Endothelial cell of umbilical vein (primary cell): Measurements from ENCODE around the gene ETV1. TPM values are rescaled to one million over a fixed set of nuclear protein-coding genes. Genes with fewer than 3 reads are reported as not detected.

ENCODE experiments used
- BruUV-seq: library from RNA; stranded (reverse); fragments of 400-500 nt; replicated peaks from 2 replicates; lab custom pipeline; 2021; lab: Mats Ljungman, UMichigan
- CTCF ChIA-PET: fragments of 300-600, 350-600 bp; sonication (Branson Sonifier 250); formaldehyde crosslinking; loops from one replicate; lab custom pipeline; 2021; ENCODE audit warnings: antibody characterized with exemption, inconsistent platforms; lab: Charles Lee
- POLR2A ChIA-PET: fragments of 300-600, 350-600 bp; sonication (Branson Sonifier 250); formaldehyde crosslinking; loops from one replicate; lab custom pipeline; 2021; ENCODE audit warnings: antibody characterized with exemption, inconsistent platforms; lab: Charles Lee
- DNase-seq: peaks from one replicate; pipeline ENCODE4 v3.0.0-alpha.2; 2011; ENCODE audit warnings: low read depth, low spot score
- FAIRE-seq: peaks from 2 replicates; lab custom pipeline; 2011; peaks lifted over from hg19 to GRCh38; lab: Jason Lieb, UNC
- H2AFZ ChIP-seq: 2 replicates; pipeline ENCODE4 v1.6.0; 2012; ENCODE audit warnings: low read depth, low read length, control low read depth, inconsistent platforms
- H3K27ac ChIP-seq: 2 replicates; pipeline ENCODE4 v1.5.1; 2011; ENCODE audit warnings: low read depth, mild to moderate bottlenecking, control low read depth, low read length, moderate library complexity; ENCODE audit not compliant: insufficient read depth
- H3K27me3 ChIP-seq, 2 experiments: 2 replicates each; pipeline versions ENCODE4 v1.6.0 to v1.6.1; 2011; ENCODE audit warnings: low read length in 2 of 2, mixed read lengths in 1 of 2; ENCODE audit not compliant: control insufficient read depth in 2 of 2, insufficient read depth in 2 of 2
- H3K36me3 ChIP-seq, 2 experiments: 2 replicates in 1 of 2; 3 replicates in 1 of 2; pipeline ENCODE4 v1.5.1; 2011; ENCODE audit warnings: low read length in 2 of 2, mild to moderate bottlenecking in 1 of 2, moderate library complexity in 1 of 2; ENCODE audit not compliant: control insufficient read depth in 2 of 2, insufficient read depth in 2 of 2; ENCODE audit errors: extremely low read depth in 1 of 2
- H3K4me1 ChIP-seq: 3 replicates; pipeline ENCODE4 v1.5.1; 2011; ENCODE audit warnings: mild to moderate bottlenecking, low read length; ENCODE audit not compliant: control insufficient read depth, insufficient read depth; ENCODE audit errors: extremely low read depth
- H3K4me2 ChIP-seq: 2 replicates; pipeline ENCODE4 v1.6.1; 2011; ENCODE audit warnings: low read length, control low read depth, mixed read lengths; ENCODE audit not compliant: insufficient read depth
- H3K4me3 ChIP-seq, 3 experiments: fragments of 200-600 bp in 1 of 3; sonication (generic), shearing (Covaris generic) in 1 of 3; replicated peaks in 1 of 3; 2 replicates each; pipeline ENCODE4 v1.5.1; 2011 to 2016; ENCODE audit warnings: control low read depth in 3 of 3, low read length in 3 of 3, mild to moderate bottlenecking in 2 of 3, inconsistent platforms in 1 of 3, low read depth in 1 of 3, moderate library complexity in 1 of 3; ENCODE audit not compliant: insufficient read depth in 1 of 3
- H3K79me2 ChIP-seq: 2 replicates; pipeline ENCODE4 v1.6.0; 2012; ENCODE audit warnings: low read length, inconsistent platforms; ENCODE audit not compliant: control insufficient read depth, insufficient read depth
- H3K9ac ChIP-seq: replicated peaks from 2 replicates; pipeline ENCODE3; 2011; ENCODE audit warnings: low read length, control low read depth; ENCODE audit not compliant: insufficient read depth; ENCODE audit errors: extremely low read depth
- H3K9me1 ChIP-seq: replicated peaks from 3 replicates; pipeline ENCODE4 v1.6.0; 2011; ENCODE audit warnings: mild to moderate bottlenecking, low read length; ENCODE audit not compliant: control insufficient read depth, insufficient read depth; ENCODE audit errors: extremely low read depth
- H3K9me3 ChIP-seq: replicated peaks from 2 replicates; pipeline ENCODE4 v1.5.1; 2012; ENCODE audit warnings: low read length, inconsistent platforms; ENCODE audit not compliant: control insufficient read depth, insufficient read depth
- H4K20me1 ChIP-seq: replicated peaks from 2 replicates; pipeline ENCODE3; 2011; ENCODE audit warnings: mild to moderate bottlenecking, low read length; ENCODE audit not compliant: control insufficient read depth, insufficient read depth; ENCODE audit errors: extremely low read depth
- EZH2 ChIP-seq: IDR thresholded peaks from 2 replicates; pipeline ENCODE4 v1.6.1; 2012; ENCODE audit warnings: borderline replicate concordance, low read depth, mild to moderate bottlenecking, moderate library complexity, low read length, inconsistent platforms; ENCODE audit not compliant: severe bottlenecking
- GATA2 ChIP-seq: IDR thresholded peaks from 2 replicates; pipeline ENCODE4 v1.7.0; 2011; ENCODE audit warnings: low read depth, mild to moderate bottlenecking, moderate library complexity, mixed read lengths, low read length; ENCODE audit not compliant: insufficient read length, insufficient read depth
- JUN ChIP-seq: IDR thresholded peaks from 2 replicates; pipeline ENCODE4 v1.6.1; 2011; ENCODE audit warnings: borderline replicate concordance, low read depth; ENCODE audit not compliant: insufficient read length, insufficient read depth
- POLR2A ChIP-seq: IDR thresholded peaks from 2 replicates; pipeline ENCODE4 v1.6.1; 2012; ENCODE audit warnings: low read depth, mild to moderate bottlenecking, control low read depth, low read length
- POLR2AphosphoS5 ChIP-seq: IDR thresholded peaks from 2 replicates; pipeline ENCODE4 v1.6.1; 2012; ENCODE audit warnings: low read depth, mild to moderate bottlenecking, control low read depth, low read length, moderate library complexity; ENCODE audit not compliant: insufficient read depth
- dilution Hi-C: fragments of 300-500 bp; cut with MboI; formaldehyde crosslinking; loops from one replicate; pipeline ENCODE4 v1.15.0; 2019; ENCODE audit warnings: low sequenced_read_pairs; ENCODE audit not compliant: extremely low pct_ligation_motif_present
- intact Hi-C: fragments of 100-400 bp; cut with micrococcal nuclease; formaldehyde crosslinking; loops from one replicate; pipeline ENCODE4 v1.10.0; 2022
- polyA plus RNA-seq, 4 experiments: library from polyadenylated mRNA; depleted of rRNA in 3 of 4; stranded (reverse) in 3 of 4; unstranded in 1 of 4; fragments of >200 nt; gene quantifications; 2 replicates each; pipeline versions ENCODE4 v1.2.1 to v1.2.3, GENCODE V29; 2011 to 2012; ENCODE audit warnings: missing spikeins in 1 of 4
- total RNA-seq: library from RNA; stranded (reverse); gene quantifications from 2 replicates; pipeline ENCODE4 v1.2.3, GENCODE V29; 2021
- TF ChIP-seq, protein P1 (sequence below), 2 donors: IDR thresholded peaks; 1 replicate in 1 of 2; 2 replicates in 1 of 2; pipeline ENCODE4 v1.5.1; 2011; ENCODE audit warnings: low read length in 2 of 2, mild to moderate bottlenecking in 2 of 2, moderate library complexity in 2 of 2, control low read depth in 1 of 2, inconsistent platforms in 1 of 2, low read depth in 1 of 2; ENCODE audit not compliant: insufficient read depth in 1 of 2; ENCODE audit errors: extremely low read depth in 1 of 2

Gene ETV1
- total and polyA plus RNA-seq, 2 donors (not counting 3 experiments of a cell fraction or from before 2014, with no cell fraction given): 8.4 to 16.6 TPM

GRCh38 chr7:13986208-13986607 is 3.3 kb downstream of the ETV1 start:
- FAIRE-seq (no peak), DNase-seq (no peak)
- peaks cover 0 to 3% of the 10 kb centered on the region in 2 experiments for H3K36me3 ChIP-seq
- no peaks in the 10 kb centered on the region for H3K9me1 ChIP-seq
- CTCF ChIA-PET: no interaction called here
- H2AFZ ChIP-seq: no peak overlapping the region
- no peaks in the 10 kb centered on the region for H3K27me3 ChIP-seq
- no peak for TF ChIP-seq EZH2
- TF ChIP-seq, protein P1, sequence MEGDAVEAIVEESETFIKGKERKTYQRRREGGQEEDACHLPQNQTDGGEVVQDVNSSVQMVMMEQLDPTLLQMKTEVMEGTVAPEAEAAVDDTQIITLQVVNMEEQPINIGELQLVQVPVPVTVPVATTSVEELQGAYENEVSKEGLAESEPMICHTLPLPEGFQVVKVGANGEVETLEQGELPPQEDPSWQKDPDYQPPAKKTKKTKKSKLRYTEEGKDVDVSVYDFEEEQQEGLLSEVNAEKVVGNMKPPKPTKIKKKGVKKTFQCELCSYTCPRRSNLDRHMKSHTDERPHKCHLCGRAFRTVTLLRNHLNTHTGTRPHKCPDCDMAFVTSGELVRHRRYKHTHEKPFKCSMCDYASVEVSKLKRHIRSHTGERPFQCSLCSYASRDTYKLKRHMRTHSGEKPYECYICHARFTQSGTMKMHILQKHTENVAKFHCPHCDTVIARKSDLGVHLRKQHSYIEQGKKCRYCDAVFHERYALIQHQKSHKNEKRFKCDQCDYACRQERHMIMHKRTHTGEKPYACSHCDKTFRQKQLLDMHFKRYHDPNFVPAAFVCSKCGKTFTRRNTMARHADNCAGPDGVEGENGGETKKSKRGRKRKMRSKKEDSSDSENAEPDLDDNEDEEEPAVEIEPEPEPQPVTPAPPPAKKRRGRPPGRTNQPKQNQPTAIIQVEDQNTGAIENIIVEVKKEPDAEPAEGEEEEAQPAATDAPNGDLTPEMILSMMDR (IDR thresholded peaks at IDR 0.05; ENCODE audit: extremely low read depth in 1 of 2, insufficient read depth in 1 of 2, low read depth in 1 of 2, low read length in 2 of 2): no peak
- no peak for TF ChIP-seq GATA2
- TF ChIP-seq JUN: no peak
- no peak for TF ChIP-seq POLR2A
- TF ChIP-seq POLR2AphosphoS5: no peak
- no TSS peak for BruUV-seq
- H3K4me1 ChIP-seq: peaks cover 22% of the 10 kb centered on the region
- intact Hi-C loops: loop anchor here (10.0 kb wide), 2 partner anchors 461 to 1699 kb away; partner anchors contain the start of gene MEOX2
- H3K27ac ChIP-seq: no peak overlapping the region
- no peak overlapping the region for H3K9ac ChIP-seq
- no peak overlapping the region for H3K4me2 ChIP-seq
- dilution Hi-C loops: no loop called here
- H3K4me3 ChIP-seq: no peak overlapping the region
- H3K79me2 ChIP-seq: no peaks in the 10 kb centered on the region
- no peaks in the 10 kb centered on the region for H4K20me1 ChIP-seq
- POLR2A ChIA-PET: no interaction called here
- no peaks in the 10 kb centered on the region for H3K9me3 ChIP-seq
